Bronchial epithelial cell (primary cell): Measurements from ENCODE around the gene DPY19L3. TPM values are rescaled to one million over a fixed set of nuclear protein-coding genes. Genes with fewer than 3 reads are reported as not detected.

ENCODE experiments used
- DNase-seq: peaks from one replicate; pipeline ENCODE4 v3.0.0-alpha.2; 2010; ENCODE audit warnings: low read depth
- FAIRE-seq: peaks from 2 replicates; lab custom pipeline; 2011; peaks lifted over from hg19 to GRCh38; lab: Jason Lieb, UNC
- H3K27me3 ChIP-seq: 2 replicates; pipeline ENCODE4 v1.5.1; 2011; ENCODE audit warnings: low read length; ENCODE audit not compliant: control insufficient read depth, insufficient read depth
- H3K36me3 ChIP-seq: 2 replicates; pipeline ENCODE4 v1.5.1; 2011; ENCODE audit warnings: low read length; ENCODE audit not compliant: control insufficient read depth, insufficient read depth
- H3K4me3 ChIP-seq: 2 replicates; pipeline ENCODE4 v1.5.1; 2011; ENCODE audit warnings: mild to moderate bottlenecking, low read depth, low read length, control low read depth
- total RNA-seq: library from RNA; depleted of rRNA; stranded (reverse); fragments of >200 nt; gene quantifications from 2 replicates; pipeline ENCODE4 v1.2.1, GENCODE V29; 2014
- TF ChIP-seq, protein P1 (sequence below): IDR thresholded peaks from 2 replicates; pipeline ENCODE4 v1.5.1; 2011; ENCODE audit warnings: mild to moderate bottlenecking, moderate library complexity, low read length, control low read depth, inconsistent platforms; ENCODE audit not compliant: insufficient read depth, severe bottlenecking

Gene DPY19L3
- total RNA-seq, 1 donor from 2014 or later = 5.8 TPM

DNA sequence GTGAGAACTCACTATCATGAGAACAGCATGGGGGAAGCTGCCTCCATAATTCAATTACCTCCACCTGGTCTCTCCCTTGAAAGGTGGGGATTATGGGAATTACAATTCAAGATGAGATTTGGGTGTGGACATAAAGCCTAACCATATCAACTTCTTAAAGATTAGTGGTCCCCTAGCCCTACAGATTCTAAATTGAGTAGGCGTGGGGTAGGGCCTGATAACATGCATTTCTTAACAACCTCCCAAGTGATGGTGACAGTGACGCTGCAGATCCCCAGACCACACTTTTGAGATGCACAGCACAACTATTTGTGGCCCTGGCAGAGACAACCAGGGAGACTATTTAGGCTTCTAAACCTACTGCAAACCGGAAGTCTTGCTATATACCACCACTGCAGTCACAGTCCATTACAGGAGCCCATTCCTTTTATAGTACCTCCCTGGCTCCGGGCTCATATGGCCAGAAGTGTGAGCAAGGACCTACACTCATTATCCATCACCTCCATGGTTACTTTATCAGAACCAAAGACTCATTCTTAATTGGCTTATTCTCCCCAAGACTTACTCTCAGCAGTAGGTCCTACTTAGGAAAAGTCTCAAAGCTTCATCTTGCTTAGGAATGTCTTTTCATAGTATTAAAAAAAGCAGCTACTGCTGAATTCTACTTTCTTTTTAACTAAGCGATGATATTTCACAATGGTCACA is 2.1 kb upstream of the DPY19L3 start:
- DNase-seq (no peak), FAIRE-seq (no peak)
- TF ChIP-seq, protein P1, sequence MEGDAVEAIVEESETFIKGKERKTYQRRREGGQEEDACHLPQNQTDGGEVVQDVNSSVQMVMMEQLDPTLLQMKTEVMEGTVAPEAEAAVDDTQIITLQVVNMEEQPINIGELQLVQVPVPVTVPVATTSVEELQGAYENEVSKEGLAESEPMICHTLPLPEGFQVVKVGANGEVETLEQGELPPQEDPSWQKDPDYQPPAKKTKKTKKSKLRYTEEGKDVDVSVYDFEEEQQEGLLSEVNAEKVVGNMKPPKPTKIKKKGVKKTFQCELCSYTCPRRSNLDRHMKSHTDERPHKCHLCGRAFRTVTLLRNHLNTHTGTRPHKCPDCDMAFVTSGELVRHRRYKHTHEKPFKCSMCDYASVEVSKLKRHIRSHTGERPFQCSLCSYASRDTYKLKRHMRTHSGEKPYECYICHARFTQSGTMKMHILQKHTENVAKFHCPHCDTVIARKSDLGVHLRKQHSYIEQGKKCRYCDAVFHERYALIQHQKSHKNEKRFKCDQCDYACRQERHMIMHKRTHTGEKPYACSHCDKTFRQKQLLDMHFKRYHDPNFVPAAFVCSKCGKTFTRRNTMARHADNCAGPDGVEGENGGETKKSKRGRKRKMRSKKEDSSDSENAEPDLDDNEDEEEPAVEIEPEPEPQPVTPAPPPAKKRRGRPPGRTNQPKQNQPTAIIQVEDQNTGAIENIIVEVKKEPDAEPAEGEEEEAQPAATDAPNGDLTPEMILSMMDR = no peak
- Histone ChIP-seq H3K27me3 (no peaks in the 10 kb centered on the region), H3K4me3 (no peak overlapping the region), H3K36me3 (no peaks in the 10 kb centered on the region)

DNA sequence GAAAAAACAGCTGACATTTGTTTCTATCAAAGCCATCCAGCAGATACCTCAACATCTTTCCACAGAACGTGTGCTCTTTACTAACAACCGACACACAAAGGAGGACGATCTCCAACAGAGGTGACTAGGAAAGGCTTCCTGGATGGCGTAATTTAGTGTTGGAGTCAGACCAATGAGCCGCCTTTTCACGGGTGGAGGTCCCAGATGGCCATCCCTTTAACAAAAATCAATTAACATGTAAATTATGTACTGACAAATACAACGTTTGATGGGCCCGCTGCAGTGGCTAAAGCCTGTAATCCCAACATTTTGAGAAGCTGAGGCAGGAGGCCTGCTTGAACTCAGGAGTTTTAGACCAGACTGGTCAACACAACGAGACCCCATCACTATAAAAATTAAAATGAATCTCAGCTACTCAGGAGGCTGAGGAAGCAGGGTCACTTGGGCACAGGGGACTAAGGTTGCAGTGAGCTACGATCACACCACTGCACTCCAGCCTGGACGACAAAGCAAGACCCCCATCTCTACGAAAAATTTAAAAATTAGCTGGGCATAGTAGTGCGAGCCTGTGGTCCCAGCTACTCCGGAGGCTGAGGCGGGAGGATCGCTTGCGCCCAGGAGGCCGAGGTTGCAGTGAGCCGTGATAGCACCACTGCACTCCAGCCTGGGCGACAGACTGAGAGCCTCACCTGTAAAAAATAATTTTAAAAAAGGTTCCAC is 1.2 kb upstream of the DPY19L3 start:
- Histone ChIP-seq H3K36me3 (no peaks in the 10 kb centered on the region), H3K27me3 (no peaks in the 10 kb centered on the region), H3K4me3 (peak overlapping the region; percentile 74)
- no peak for FAIRE-seq
- DNase-seq = no peak
- TF ChIP-seq, protein P1 = no peak

DNA sequence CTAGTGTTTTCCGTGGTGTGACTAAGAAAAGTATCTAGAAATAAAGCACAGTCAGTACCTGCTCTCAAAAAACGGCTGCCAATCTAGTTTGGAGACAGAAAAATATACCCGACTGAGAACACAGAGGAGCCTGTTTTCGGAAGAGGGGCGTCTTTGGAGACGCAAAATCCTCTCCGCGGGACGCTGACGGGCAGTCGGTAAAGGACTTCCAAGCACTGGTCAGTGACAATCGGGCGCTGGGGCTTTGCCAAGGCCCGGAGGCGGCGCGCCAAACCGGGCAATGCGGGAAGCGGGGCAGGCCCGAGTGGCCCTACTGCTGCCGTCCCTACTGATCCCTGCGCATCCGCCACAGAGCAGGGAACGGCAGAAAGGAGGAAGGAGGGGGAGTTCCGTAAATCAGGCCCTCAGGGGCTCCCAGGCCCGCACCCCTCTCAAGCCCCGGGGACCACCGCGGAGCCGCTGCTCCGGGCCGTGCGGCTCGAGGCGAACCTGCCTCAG is 588 bp upstream of the DPY19L3 start:
- no peak for DNase-seq

DNA sequence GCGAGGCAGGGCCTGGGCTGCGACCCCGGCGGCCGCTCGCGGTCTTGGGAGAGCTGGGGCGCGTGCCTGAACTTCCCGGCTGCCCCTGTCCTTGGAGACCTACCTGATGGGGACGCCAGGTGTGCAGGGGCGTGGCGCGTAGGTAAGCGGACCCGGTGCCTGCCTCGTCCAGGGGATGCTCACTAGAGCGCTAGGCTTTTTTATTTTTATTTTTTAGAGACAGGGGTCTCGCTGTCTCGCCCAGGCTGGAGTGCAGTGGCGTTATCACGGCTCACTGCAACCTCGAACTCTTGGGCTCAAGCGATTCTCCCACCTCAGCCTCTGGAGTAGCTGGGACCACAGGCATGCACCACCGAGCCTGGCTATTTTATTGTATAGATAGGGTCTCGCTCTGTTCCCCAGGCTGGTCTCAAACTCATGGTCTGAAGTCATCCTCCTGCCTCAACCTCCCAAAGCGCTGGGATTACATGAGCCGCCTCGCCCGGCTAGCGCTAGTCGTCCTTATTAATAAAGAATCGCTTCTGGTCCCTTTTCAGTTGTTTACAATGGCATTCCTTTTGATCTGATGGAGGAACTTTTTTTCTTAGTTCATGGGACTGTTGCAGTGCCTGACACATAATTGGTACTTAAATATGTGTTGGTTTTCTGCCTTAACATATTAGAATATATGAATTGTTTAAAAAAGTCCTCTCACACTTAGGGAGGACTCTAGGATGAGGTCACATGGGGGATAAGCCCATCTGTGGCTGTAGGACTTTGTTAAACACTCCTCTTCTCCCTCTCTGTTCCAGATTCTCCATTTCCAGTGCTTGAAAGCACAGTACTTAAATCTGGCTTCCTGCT is 812 bp downstream of the DPY19L3 start:
- Histone ChIP-seq H3K4me3 (peak overlapping the region; percentile 74), H3K27me3 (no peaks in the 10 kb centered on the region), H3K36me3 (no peaks in the 10 kb centered on the region)
- DNase-seq = no peak
- TF ChIP-seq, protein P1 = no peak
- no peak for FAIRE-seq

More for the DNA sequence above, 588 bp upstream of the DPY19L3 start:
- no peaks in the 10 kb centered on the region for H3K27me3 ChIP-seq
- TF ChIP-seq, protein P1 = no peak
- H3K36me3 ChIP-seq = no peaks in the 10 kb centered on the region
- no peak for FAIRE-seq
- peak overlapping the region; percentile 74 for H3K4me3 ChIP-seq

DNA sequence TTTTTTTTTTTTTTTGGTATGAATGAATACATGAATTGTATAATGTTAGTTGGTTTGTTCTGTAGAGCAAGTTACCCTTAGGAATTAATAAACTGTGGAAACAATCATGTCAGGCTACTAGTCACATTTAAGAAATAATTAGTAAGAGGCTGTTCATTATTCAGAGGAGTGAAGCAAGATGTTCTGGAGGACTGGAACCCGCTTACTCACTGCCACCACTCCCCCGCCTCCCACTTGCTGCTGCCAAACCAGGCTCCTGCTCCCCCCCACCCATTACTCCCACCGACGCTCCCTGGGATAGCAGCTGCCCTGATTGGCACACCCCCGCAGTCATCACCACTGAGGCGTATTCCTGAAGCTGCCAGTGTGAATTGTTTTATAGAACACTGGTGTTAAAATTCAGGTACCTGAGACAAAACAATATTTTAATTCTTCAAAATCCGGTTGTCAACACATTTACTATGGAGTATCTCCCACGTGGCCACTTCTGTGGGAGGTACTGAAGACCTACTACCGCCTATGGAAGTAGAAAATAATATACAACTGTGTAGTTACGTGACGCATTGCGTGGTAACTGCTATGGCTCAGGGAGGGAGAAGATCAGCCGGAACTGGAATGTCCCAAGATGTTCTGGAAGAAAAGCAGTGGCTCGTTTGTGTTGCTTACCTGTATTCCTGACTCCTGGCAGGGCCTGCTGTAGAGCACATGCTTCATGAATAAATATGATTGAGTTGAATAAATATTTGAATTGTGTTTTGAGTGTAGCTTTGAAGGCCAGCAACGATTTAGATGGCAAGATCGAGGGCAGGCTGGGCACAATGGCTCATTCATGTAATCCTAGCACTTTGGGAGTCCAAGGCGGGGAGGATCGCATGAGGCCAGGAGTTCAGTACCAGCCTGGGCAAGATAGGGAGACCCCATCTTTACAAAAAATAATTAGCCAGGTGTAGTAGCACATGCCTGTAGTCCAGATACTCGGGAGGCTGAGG is 1.7 kb downstream of the DPY19L3 start:
- peak; percentile 73 for DNase-seq
- TF ChIP-seq, protein P1 = no peak
- no peaks in the 10 kb centered on the region for H3K36me3 ChIP-seq
- FAIRE-seq = no peak
- H3K4me3 ChIP-seq = no peak overlapping the region
- no peaks in the 10 kb centered on the region for H3K27me3 ChIP-seq
